HG03135 (cell line): ENCODE data around the gene CFAP299.
"Not testable (repeated sequence)": the region's sequence is repeated elsewhere in the genome, so short reads cannot be mapped to it uniquely, and the experiment has no call there.

ENCODE experiments used
- ATAC-seq: cut with Tn5 transposase; IDR thresholded peaks from one replicate; pipeline ENCODE4 v1.9.1; 2021; ENCODE audit warnings: mild to moderate bottlenecking, moderate library complexity; ENCODE audit not compliant: unreplicated experiment

CFAP299 gene

DNA sequence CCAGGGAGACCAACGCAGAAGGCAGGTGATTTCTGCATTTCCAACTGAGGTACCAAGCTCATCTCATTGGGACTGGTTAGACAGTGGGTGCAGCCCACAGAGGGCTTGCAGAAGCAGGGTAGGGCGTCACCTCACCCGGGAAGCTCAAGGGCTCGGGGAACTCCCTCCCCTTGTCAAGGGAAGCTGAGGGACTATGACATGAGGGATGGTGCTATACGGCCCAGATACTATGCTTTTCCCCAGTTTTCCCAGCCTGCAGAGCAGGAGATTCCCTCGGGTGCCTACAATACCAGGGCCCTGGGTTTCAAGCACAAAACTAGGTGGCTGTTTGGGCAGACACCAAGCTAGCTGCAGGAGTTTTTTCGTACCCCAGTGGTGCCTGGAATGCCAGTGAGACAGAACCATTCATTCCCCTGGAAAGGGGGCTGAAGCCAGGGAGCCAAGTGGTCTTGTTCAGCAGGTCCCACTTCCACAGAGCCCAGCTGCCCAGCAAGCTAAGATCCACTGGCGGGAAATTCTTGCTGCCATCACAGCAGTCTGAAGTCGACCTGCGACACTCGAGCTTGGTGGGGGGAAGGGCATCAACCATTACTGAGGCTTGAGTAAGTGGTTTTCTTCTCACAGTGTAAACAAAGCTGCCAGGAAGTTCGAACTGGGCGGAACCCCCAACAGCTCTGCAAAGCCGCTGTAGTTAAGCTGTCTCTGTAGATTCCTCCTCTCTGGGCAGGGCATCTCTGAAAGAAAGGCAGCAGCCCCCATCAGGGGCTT, 103.9 kb downstream of the CFAP299 start:
- not testable (repeated sequence) for ATAC-seq

DNA sequence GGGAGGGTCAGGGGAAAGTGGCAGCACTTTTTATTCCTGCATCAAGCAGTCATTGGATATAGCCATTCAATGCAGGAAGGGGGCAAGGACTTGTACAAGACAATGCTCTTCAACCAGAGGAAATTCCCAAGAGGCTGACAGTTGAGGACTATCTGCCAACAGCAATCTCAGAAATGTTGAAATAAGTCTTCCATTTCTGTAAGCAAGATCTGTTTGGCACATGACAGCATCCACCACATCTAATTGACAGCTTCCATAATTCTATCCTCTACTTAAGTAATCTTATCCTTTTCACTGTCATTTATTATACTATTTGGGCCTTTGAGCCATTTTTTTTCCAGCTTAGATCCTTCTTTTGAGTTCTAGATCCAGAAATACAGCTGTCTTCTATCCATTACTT, 110.7 kb downstream of the CFAP299 start:
- no peak for ATAC-seq

DNA sequence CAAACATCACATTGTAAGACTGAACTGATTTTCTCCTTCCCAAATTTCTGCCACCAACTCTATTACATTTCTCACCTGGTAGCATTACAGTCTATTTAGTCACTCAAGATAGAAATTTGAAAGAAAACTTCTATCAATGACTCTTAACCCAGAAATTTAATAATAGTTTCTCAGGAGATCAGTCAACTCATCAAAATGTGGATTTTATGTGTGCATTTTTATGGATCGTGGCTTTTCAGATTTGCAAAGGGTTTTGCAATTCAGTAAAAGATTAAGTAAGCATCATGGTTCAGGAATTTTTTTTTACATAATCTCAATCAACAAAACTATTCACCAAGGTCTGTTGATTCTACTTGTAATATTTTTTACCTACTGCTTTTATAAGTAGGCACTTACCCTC, 111.1 kb downstream of the CFAP299 start:
- ATAC-seq = no peak

DNA sequence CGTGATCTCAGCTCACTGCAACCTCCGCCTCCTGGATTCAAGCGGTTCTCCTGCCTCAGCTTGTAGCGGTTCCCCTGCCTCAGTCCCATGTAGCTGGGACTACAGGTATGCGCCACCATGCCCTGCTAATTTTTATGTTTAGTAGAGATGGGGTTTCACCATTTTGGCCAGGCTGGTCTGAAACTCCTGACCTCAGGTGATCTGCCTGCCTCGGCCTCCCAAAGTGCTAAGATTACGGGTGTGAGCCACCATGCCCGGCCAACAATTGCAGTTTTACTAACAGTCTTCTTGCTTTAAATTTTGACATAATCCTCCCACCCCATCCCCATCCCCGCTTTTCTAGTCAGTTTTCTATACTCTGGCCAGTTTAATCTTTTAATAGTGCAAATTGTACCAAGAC, 112.0 kb downstream of the CFAP299 start:
- ATAC-seq = no peak

DNA sequence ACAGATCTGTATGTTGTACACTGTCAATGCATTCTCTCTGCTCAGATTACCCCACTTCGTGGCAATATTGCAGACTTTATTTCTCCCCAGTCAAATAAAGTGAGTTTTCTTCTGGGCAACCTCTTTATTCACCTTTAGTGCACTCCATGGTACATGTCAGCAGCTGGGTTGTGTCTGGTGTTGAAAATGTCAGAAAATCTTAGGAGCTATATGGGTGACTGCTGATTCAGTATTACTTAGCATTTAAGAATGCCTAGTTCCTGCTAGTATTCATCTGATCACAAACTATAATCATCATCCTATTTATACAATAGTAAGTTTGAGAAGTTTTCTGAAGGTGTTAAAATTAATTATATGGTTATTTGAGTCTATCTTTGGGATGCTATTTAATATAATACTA, 112.5 kb downstream of the CFAP299 start:
- ATAC-seq = no peak

DNA sequence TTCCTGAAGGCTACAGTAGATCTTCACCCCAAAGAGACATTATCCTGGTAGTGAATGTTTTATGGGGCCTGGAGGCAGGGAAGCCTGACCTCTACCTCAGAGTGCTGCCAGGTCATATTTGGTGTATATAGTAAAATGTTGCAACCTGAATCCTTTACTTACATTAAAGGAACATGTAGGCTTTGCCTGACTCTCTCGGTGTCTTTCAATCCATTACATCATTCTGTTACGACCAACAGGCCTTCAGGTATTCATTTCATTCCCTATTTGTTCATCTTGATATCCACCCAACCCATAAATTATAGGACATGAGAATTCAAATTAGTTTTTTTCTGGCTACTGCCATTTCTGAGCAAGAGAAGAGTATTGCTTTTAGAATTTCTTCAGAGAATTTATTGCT, 116.5 kb downstream of the CFAP299 start:
- no peak for ATAC-seq

DNA sequence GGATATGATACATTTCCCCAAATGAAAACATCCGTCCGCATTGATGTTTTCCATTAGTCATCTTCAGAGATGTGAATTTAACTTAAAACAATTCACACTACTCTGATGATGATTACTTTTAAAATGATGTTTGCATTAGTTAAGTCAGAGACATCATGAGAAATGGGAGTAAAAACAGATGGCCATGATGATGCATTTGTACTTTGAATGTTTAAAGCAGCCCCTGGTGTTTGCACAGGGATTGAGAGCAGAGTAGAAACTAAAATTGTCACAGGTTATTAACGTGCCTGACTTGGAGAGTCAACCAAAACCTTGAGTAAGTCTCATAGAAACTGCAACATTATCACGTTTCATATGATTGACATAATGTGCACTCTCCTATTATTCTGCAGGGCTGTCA, 117.2 kb downstream of the CFAP299 start:
- no peak for ATAC-seq

DNA sequence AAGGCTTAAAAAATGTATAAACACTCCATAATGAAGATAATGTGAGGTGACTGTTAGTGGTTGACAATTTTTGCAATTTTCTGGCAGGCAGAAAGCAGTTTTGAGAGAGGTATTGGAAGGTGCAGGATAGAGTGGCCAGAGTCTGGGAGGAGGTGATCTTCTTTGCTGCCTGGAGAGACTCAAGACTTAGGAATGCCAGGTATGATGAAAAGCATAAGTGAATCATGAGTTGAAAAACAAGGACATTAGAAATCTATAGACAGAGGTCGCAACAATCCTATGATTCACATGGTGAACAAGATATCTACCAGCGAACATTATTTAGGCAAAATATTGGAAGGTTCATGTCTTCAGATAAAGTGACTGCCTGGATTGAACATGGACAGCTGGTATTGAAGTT, 118.5 kb downstream of the CFAP299 start:
- ATAC-seq = no peak

DNA sequence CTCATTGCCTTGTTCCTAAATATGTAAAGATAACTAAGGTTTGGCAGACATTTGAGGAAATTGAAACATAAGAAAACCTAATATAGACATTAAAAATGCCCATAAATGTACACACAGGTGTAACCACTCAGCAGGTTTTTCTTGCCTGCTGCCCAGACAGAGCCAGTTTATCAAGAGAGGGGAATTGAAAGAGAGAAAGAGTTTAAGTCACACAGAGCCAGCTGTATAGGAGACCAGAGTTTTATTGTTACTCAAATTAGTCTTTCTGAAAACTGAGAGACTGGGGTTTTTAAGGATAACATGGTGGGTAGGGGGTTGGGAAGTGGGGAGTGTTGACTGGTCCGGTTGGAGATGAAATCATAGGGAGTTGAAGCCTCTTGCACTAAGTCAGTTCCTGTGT, 119.0 kb downstream of the CFAP299 start:
- ATAC-seq = no peak

DNA sequence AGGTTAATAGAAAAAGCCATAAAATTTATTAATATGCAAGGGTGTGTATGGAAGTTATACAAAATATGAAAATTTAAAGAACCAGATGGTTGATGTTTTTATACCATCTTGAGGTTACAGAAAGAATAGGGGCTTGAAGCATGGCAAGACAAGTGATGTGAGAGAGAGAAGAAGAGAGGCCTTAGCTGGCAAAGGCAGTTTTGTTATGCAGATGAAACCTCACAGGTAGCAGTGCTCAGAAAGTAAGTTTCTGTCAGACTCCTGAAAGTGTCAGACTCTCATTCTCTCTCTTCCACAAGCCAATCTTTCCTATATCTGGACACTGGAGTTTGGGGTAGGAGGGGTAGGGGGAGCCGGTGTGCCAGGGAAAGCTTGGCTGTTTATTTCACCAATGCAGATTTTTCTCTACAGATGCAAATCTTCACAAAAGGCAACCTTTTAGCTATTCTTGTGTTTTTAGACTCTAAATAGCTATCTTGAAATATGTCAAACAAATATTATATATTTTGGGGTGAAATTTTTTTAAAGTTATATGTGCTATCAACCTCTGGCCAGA, 124.5 kb downstream of the CFAP299 start:
- ATAC-seq = no peak

DNA sequence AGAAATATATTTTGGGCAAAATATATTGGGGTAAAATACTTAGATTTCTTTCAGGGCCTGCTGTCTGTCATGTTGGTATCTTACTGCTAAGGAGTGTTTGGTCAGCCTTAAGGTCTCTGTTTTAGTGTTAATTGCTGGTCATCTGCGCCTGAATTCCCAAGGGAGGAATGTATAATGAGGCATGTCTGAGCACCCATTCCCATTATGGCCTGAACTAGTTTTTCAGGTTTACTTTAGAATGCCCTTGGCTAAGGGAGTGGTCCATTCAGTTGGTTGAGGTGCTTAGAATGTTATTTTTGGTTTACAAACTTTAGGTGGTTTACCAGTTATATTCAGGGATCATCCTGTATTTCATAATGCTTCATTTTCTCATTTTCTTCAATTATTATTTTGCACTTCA, 125.9 kb downstream of the CFAP299 start:
- ATAC-seq = no peak

DNA sequence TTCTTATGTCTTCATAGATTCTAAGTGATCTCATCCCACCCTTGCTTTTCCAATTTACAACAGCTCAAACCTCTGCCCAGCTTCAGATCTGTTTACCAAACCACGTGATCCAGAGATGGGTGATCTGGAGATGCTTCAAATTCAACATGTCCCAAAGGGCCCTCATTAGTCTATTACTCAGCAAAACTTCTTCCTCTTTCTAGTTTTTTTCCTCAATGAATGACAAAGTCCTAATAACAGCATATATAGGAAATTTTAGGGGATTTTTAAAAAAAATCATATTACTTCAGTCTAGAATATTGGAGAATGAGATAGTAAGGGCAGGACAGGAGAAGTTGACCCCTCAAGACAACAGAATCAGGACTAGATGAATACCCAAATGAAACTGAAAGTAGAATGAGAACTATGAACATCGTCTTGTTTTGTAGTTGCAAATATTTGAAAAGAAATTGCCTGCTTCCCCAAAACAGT, 127.1 kb downstream of the CFAP299 start:
- ATAC-seq = peak; percentile 69

DNA sequence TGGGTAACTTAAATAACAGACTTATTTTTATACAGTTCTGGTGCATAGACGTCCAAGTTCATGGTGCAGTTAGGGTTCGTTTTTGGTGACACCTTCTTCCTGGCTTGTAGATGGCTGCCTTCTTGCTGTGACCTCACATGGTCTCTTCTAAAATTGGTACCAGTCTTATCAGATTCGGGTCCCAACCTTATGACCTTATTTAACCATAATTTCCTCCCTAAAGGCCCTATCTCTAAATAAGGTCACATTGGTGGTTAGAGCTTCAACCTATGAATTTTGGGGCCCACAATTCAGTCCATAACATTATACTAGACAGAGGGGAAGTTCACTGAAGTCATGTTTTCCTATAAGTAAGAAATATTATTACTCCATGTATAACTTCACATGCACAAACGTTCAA, 128.0 kb downstream of the CFAP299 start:
- no peak for ATAC-seq

DNA sequence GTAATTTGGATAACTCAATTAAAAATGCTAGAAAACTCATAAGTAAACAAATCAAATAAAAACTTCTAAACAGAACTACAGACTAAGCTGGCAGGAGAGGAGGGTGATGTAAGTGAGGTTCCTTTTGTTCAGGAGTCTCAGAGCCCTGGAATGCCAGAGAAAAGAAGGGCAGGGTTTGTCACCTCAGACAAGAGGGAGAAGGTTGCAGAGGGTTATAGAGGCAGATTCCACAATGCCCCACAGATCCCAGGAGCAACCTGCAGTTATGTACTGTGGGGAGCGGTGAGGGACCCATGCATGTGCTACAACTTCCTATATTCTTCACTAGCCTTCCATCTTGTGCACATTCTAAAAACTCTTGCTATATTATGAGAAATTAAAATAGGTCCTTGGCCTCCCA, 129.7 kb downstream of the CFAP299 start:
- ATAC-seq = no peak

DNA sequence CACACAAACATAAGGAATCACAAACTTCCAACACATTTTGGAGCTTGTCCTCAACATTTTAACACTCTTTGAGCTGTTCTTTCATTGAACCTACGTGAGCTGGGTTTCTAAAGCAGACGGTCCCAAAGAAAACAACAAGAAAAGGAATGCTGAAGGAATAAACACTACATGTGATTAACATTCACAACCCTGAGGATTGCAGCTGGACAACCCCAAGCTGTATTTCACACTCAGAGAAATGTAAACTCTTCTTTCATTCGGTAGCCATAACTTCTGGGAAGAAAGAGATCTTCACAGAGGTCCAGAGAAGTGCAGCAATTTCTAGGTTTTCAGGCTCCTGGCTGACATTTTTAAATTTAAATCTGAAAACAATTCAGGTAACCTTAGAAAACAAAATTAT, 130.2 kb downstream of the CFAP299 start:
- no peak for ATAC-seq

DNA sequence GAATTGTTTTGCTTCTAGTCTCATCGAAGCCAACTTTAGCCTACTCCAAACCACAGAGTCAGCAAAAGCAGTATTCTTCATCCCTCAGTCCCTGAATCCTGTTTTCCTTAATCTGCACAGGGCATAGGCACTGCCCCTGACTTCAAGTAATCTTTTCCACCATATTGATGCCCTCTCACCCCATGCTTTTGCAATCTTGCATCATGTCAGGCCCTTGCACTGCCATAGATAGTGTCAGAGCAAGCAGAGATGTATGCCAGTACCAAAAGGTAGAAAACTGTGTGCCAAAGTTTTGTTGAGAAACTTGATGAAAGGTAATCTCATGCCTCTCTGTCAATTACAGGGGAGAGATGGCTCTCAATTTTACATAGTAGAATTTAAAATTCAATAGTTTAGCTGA, 131.1 kb downstream of the CFAP299 start:
- ATAC-seq = no peak

DNA sequence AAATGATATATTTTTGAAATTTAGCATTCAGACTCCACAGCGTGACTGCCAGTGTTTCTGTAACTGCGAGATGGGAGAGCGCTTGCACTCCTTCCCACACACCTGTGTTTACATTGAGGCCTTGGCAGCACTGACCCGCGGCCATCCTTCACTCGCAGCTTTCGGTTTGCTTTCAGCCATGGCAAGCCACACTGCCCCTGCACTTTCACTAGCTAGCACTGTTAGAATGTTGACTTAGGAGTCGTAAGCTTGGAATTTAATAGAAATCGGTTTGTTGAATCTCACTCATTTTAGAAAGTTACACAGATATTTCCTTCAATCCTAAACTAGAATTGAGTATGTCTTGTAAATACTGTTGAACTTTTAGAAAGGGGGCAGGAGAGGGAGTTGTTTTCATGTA, 136.2 kb downstream of the CFAP299 start:
- ATAC-seq = no peak

DNA sequence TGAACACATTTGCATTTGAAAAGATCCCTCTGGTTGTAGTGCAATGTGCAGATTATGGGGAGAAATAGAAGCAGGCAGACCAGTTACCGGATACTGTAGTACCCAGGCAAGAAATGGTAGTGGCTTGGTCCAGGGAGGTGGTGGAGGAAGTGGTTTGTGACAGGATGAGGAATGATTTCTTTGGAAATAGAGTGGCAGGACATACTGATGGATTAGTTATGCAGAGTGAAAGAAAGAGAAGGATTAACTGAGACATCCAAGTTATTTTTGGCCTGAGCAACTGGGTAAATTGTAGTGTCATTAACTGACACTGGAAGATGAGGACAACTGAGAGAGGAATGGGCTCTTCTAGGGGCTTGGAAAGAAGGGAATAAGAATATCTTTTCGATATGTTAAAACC, 139.7 kb downstream of the CFAP299 start:
- ATAC-seq = no peak

DNA sequence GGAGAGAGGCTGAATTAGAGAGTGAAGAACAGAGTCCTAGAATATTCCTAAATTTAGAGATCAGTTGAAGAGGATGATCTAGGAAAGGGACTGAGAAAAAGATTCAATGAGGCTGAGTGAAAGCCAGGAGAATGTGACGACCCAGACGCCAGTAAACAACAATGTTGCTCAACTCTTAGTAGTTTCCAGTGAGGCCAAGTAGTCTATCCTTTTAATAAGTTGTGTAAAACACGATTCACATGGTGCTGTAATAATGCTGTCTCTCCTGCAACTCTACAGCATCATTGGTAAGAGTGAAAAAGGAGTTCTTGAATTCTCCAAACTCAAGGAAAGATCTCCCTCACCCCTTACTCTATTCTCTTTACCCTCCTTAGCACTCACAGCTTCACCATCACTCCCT, 140.3 kb downstream of the CFAP299 start:
- ATAC-seq = no peak

DNA sequence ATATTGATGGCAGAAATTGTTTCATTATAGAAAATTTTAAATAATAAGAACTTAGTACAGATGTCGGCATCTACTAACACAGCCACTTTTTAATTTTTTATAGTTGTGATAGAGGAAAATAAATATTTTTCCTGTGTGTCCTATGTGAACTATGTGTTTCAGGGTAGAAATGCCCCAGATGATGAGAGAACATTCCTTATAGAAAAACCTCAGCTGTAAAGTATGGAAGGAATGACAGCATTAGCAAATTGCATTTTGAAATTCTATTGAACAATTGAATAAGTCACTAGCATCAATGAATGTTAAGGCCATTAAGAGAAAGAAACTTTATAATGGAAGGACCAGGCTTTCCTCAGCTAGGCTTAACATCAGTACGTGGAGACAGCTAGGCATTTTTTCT, 149.2 kb downstream of the CFAP299 start:
- ATAC-seq = no peak

DNA sequence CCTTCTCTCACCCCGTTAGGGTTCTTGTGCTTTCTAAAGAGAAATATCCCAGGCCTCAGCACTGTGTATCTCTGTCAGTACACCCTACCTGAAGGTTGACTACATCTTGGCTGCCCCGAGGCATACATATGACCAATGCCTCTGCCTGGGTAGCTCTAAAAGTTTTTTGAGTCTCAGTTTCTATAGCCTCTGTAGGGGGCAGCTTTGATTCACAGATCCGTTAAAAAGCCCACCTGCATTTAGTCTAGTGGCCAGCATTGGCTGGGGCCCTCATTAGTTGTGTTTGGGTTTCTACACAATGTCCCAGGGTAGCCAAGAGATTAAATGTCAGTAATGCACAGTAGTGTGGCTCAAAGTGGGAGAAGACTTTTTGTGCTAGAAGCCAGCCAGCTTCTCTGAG, 151.1 kb downstream of the CFAP299 start:
- no peak for ATAC-seq

DNA sequence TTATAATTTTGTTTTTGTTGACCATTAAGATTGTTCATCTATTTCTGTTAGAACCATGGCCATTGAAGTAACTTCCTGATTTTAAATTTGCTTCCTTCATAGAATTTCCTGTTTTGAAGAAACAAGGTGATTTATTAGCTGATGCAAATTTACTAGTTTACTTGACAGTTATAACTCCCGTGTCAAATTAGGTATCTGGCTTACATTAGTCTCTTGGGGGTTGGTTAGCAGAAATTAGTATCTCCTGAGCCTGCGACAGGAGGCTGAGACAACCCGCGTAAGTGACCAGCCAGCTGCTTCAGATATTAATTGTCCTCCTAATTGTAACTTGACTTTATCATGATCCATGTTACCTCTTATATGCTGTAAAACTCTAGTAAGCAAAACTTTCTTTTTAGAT, 154.3 kb downstream of the CFAP299 start:
- ATAC-seq = no peak

DNA sequence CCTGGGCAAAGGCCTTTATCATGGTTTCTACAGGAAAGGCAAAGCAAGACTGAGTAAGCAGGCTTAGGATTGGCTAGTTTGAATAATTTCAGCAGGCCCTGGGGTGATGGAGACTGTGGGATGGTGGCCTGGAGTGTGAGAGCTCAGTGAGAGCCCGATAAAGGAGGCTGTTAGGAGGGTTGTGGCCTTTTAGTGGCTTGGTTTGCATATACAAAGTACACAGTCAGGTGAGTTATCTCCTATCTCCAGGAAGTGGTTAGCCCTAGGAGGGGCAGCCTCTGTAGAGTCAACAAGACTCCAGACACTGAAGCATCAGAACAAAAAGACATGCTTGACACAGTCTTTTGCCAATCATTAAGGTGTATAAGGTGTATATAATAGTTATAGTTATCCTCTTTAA, 157.2 kb downstream of the CFAP299 start:
- peak; percentile 57 for ATAC-seq
